ENCODE measurements around the gene IFI30.
A peak's percentile ranks its signal among the peaks of the same experiment; 100 is the strongest.

Gene IFI30

GRCh38 chr19:18173572-18174288 is at the start of gene IFI30:
IFI30 (plus strand) TSS chr19:18173813; CDS start chr19:18173842, 29 bp downstream.
- DNase-seq, result peak; percentile 57

- DNase-seq, result no peak
Observed at GRCh38 chr19:18123819-18124218, 49.8 kb upstream of the IFI30 start.

GRCh38 chr19:18126097-18126496 is 47.5 kb upstream of the IFI30 start:
- no peak for DNase-seq

GRCh38 chr19:18128044-18128443 is 45.6 kb upstream of the IFI30 start:
- peak; percentile 78 for DNase-seq

- no peak for DNase-seq
Observed at GRCh38 chr19:18128805-18129204, 44.8 kb upstream of the IFI30 start.

GRCh38 chr19:18130523-18131242 is 42.9 kb upstream of the IFI30 start:
- no peak for DNase-seq

GRCh38 chr19:18131841-18132596 is 41.6 kb upstream of the IFI30 start:
- DNase-seq, result no peak

- DNase-seq, result no peak
Observed at GRCh38 chr19:18135712-18136584, 37.7 kb upstream of the IFI30 start.

GRCh38 chr19:18137242-18137641 is 36.4 kb upstream of the IFI30 start:
- no peak for DNase-seq

- DNase-seq, result no peak
Observed at GRCh38 chr19:18137657-18138339, 35.8 kb upstream of the IFI30 start.

- DNase-seq, result no peak
Observed at GRCh38 chr19:18140473-18140872, 33.1 kb upstream of the IFI30 start.

- no peak for DNase-seq
Observed at GRCh38 chr19:18141031-18141430, 32.6 kb upstream of the IFI30 start.

- no peak for DNase-seq
Observed at GRCh38 chr19:18143902-18144301, 29.7 kb upstream of the IFI30 start.

GRCh38 chr19:18144361-18144760 is 29.3 kb upstream of the IFI30 start:
- no peak for DNase-seq

- DNase-seq, result no peak
Observed at GRCh38 chr19:18144906-18145305, 28.7 kb upstream of the IFI30 start.

GRCh38 chr19:18145391-18145999 is 28.1 kb upstream of the IFI30 start:
- no peak for DNase-seq

- no peak for DNase-seq
Observed at GRCh38 chr19:18147396-18147795, 26.2 kb upstream of the IFI30 start.

- DNase-seq, result no peak
Observed at GRCh38 chr19:18149596-18149975, 24.0 kb upstream of the IFI30 start.

GRCh38 chr19:18150776-18151624 is 22.6 kb upstream of the IFI30 start:
- no peak for DNase-seq

- DNase-seq, result peak; percentile 96
Observed at GRCh38 chr19:18152442-18152816, 21.2 kb upstream of the IFI30 start.
